HG03521 (cell line): ENCODE measurements around the gene RAD50.

Experiments used
- ATAC-seq: cut with Tn5 transposase; IDR thresholded peaks from one replicate; pipeline ENCODE4 v1.9.1; 2021; ENCODE audit warnings: mild to moderate bottlenecking, moderate library complexity; ENCODE audit not compliant: unreplicated experiment

The RAD50 gene

DNA sequence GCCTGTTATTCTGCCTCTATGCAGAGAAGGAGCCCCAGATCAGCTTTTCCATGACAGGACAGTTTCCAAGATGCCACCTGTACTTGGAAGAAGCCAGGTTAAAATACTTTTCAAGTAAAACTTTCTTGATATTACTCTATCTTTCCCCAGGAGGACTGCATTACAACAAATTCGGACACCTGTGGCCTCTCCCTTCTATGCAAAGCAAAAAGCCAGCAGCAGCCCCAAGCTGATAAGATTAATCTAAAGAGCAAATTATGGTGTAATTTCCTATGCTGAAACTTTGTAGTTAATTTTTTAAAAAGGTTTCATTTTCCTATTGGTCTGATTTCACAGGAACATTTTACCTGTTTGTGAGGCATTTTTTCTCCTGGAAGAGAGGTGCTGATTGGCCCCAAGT, 116.7 kb downstream of the RAD50 start:
- no peak for ATAC-seq

DNA sequence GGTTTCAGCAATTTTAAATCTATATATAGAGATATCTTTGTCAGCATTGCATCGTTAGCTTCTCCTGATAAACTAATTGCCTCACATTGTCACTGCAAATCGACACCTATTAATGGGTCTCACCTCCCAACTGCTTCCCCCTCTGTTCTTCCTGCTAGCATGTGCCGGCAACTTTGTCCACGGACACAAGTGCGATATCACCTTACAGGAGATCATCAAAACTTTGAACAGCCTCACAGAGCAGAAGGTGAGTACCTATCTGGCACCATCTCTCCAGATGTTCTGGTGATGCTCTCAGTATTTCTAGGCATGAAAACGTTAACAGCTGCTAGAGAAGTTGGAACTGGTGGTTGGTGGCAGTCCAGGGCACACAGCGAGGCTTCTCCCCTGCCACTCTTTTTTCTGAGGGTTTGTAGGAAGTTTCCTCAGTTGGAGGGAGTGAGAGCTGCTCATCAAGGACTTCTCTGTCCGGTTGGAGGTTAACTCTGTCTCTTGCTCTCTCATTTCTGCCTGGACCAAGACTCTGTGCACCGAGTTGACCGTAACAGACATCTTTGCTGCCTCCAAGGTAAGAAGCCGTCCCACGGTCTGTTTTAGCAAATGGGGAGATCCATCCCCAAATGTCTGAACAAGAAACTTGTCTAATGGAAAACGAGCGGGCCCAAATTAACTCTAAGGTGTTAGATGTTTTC, 117.3 kb downstream of the RAD50 start, which contains the start of gene IL4:
IL4 (plus strand) TSS at position 51 of the 692 bp plus-strand sequence; CDS start at position 113, 62 bp downstream.
- no peak for ATAC-seq

DNA sequence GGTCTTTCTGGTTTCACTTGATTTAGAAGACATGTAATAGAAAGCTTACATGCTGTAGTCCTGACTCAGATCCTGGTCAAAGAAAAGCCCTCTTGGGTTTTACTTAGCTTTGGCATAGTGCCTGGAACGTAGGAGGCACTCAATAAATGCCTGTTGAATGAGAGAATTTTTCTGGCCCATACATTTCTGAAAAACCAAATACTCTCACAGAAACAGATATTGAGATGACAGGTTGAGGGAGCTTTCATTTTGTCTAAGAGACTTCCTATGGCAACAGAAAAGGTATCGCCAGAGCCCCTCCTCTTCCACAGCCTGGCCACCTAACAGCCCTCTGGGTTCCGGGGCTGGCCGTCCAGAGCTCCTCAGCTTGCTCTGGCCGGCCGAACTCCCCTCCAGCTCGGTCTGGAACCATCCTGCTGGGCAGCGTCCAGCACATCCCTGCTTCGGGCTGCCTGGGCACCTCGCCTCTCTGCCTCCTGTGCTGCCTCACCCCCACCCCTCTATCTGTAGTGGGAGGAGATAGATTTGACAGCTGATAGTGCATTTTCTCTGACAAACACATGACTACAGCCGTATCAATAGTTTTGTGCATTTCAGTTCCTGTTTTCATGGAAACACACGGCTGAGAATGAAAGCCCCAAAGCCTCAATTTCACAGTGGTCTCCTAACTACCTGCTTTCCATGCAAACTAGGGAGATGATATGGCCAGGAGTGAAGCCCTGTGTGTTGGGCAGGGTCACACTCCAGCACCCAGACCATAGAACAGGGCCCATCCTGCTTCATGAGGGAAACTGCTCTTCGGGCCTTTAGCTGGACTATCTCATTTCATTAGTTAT, 118.1 kb downstream of the RAD50 start:
- peak; percentile 84 for ATAC-seq

DNA sequence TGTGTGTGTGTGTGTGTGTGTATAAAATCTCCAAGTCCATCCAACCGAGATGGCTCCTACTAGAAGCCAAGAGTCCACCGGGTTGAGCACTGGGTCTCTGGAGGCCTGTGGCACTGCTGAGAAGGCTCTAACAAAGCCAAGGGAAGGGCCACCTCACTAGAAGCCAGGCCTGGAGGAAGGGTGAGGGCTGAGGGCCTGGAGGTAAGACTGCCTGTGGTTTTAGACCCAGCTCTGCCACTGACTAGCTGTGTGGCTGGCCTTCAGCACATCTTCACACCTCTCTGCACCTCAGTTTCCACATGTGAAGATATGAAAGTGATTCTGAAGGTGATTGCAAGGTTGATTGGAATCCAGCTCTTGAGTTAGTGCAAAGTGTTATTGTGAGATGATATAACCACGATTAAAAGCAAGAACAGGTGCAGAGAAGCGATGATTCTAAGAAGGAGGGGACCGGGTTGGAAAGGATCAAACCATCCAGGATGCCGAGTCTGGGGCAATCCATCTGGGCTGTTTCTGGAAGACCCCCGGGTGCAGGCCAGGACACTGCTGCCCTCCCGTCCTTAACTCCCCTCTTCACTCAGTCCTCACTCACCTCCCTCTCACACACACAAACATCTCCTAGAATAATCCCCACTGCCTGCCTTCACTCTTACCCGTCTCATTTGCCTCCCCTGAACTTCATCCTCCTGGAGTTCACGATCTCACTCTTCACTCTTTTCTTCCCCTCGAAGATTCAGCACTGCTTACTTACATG, 119.3 kb downstream of the RAD50 start:
- ATAC-seq: no peak

DNA sequence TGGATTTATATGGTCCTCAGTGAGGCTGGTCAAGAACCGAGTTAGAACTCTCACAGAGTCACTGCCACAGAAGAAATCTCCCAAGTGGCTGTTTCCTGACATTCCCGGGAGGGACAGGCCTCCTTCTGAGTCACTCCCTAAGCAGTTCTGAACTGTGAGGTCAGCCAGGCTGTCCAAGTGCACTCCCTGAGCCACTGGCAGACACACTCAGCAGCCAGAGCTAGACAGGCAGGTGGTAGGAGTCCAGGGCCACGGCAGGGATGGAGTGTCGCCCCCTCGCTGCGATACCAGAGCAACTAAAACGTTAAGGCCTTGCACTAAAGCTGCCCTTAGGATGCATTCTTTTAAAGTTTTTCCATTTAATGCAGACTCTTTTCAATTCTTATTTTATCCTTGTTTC, 120.4 kb downstream of the RAD50 start:
- ATAC-seq: no peak

DNA sequence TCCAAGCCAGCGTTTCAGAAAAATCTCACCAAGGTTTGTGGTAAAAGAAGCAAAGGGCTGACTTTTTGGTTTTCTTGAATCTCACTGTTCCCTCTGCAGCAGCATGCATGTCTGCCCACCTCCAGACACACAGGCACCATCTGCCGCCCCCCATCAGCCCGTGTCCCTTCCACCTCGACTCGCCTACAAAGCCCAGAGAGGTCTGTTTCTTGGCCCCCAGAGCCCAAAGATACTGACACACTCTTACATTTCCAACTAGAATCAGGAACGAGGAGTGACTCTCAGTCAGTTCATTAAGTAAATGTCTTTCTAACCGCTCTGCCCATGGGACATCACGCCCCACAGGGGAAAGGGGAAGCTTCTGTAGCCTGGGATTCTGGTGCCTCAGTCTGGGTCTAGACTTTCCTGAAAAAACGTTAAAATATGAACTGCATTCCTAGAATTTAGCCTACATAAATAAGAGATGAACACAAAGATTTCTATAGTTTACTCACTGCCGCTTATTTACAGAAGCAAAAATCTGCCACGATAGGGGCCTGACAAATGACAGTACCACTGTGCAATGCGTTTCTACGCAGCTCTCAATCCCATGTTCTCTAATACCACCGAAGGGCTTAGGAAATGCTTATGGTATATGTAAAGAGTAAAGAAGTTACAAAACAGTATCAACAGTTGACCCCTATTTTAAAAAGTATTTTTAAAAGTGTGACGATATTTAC, 121.1 kb downstream of the RAD50 start:
- ATAC-seq: no peak

DNA sequence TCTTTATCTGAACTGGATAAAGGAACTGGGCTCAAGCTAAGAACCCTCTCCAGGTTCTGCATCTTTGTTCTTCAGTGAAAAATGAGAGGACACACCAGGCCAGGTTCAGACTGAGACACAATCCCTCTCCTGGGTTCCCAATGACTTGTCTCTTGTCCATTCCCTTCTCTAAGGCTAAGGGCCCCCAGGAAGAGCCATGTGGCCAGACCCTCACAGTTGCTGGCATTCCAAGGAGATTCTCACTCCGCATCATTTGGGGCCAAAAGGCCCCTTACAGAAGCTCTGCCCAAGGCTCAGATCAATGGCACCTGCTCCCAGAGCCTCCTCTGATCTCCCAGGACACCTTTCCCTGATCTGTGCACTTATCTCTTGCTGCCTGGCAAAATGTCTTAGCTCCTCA, 122.0 kb downstream of the RAD50 start:
- ATAC-seq: no peak

DNA sequence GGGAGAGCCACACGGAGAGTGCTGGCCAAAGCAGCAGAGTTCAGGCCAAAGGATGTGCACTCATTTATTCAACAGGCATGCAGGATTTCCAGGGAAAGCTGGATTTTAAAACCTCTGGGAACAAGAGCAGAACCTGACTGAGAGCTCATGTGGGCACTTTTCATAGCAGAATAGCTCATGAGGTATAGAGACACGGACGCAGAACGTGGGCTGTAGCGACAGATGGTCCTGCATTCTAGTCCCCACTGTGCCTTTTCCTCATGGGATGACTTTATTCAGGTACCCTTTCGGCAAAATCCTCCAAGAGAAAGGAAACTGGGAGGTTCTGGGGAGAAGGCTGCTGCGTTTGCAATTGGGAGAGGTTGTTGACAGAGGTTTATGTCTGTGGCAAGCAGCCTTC, 122.4 kb downstream of the RAD50 start:
- ATAC-seq: no peak

DNA sequence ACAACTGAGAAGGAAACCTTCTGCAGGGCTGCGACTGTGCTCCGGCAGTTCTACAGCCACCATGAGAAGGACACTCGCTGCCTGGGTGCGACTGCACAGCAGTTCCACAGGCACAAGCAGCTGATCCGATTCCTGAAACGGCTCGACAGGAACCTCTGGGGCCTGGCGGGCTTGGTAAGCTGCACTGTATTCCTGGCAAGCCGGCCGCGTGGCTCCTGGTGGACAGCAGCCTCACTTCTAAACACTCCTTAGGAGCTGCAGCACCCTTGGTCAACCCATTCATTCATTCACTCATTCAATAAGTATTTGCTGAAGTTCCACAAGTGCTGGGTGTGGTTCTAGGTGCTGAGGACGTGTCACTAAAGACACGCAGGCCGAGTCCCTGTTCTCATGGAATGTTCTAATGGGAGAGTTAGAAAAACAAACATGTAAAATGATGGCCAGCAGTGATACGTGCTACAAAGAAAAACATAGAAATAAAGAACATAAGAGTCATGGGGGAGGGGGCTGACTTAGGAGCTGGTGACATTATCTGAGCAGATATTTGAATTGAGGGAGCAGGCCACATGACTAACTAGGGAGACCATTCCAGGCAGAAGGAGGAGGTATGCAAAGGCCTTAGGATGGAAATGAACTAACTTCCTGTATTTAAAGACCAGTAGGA, 123.1 kb downstream of the RAD50 start:
- no peak for ATAC-seq

DNA sequence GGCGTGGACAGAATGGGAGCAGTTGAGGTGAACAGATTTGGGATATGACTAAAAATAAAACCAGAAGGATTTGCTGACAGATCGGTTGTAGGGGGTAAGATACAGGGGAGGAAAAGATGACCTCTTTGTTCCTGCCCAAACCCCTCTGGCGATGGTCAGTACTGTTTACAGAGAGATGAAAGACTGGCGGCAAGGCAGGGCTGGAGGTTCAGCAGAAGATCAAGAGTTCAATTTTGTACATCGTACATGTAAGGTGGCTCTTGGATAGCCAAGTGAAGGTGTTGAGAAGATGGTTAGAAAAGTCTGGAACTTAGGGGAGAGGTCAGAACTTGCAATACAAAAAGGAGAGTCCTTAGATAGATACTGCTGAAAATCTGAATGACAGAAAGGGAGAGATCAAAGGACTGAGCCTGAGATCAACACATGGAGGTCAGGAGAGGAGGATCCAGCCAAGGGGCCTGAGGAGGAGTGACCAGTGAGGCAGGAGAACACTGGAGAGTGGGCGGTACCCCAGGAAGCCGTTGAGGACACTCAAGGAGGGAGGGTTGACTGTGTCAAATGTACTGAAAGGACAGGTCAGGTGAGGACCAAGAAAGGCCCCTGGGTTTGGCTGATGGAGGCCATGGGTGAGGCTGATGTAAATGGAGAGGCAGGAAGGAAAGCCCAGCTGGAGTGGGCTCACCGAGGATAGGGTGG, 124.2 kb downstream of the RAD50 start:
- ATAC-seq: no peak

DNA sequence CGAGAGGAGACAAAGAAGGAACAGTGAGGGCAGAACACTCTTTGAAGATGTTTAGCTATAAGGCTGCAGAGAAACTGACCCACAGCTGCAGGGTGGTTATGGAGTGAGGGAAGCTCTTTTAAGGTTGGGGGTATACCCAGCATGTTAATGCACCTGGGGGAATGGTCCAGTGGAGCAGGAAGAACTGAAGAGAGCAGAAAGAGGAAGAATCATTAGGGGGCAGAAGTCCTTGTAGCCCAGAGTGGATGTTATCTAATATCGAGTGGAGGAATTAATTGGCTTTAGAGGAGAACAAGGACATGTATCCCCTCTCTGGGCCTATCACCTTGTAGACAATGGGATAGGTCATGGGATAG, 124.7 kb downstream of the RAD50 start:
- ATAC-seq: no peak

DNA sequence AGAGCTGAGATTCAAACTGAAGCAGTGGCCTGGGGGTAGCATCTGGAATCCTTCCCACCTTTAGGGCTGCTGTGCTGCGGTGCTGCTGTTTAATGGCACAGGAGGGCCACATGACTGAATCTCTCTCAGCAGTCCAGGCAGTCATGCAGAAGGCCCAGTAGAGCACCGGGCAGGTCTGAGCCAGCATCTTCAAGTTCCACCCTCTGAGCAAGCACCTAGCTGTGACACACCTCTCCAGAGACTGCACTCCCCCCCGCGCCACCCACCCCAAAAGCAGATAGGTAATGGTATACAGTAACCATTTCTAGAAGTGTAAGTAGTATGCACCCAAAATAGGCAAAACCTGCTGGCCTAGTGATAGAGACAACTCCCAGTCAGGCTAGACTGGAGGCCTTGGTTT, 125.2 kb downstream of the RAD50 start:
- ATAC-seq: no peak

DNA sequence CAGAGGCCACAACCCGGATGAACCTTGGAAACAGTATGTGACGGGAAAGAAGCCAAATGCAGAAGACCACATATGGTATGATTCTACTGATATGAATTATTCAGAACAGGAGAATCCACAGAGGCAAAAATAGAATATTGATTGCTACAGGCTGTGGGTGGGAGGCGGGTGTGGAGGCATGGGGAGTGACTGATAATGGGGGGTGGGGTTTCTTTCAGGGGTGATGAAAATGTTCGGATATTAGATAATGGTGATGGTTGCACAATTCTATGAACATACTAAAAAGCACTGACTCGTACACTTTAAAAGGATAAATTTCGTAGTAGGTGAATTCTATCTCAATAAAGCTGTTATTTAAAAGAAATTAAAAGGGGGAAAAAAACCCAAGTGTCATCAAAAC, 127.7 kb downstream of the RAD50 start:
- ATAC-seq: no peak

DNA sequence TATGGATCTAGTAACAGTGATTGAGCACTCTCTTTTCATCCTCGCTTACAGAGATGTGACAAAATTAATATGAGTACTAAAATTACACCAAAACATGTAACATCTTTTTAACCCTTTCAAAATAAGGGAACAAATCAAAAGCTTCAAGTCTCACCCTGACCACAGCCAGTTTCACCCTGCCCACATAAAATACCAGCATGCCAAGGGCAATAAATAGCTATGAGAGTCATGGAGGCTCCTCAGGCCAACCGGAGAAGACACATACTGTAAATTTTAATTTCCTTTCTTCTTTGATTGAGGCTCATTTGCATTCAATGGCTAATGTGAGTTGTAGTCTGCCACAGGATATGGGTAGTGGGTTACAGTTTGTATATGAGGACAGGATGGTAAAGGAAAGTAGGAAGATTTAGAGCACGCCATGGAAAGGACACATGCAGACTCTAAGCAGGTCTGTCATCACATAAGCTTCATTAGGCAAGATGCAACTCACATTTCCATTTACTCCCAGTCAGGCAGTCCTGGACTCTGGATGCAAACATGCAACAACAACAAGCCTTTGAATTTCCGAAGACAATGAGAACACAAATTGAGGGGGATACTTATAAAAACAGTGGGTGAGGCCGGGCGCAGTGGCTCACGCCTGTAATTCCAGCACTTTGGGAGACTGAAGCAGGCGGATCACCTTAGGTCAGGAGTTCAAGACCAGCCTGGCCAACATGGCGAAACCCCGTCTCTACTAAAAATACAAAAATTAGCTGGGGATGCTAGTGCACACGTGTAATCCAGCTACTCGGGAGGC, 128.3 kb downstream of the RAD50 start:
- no peak for ATAC-seq

DNA sequence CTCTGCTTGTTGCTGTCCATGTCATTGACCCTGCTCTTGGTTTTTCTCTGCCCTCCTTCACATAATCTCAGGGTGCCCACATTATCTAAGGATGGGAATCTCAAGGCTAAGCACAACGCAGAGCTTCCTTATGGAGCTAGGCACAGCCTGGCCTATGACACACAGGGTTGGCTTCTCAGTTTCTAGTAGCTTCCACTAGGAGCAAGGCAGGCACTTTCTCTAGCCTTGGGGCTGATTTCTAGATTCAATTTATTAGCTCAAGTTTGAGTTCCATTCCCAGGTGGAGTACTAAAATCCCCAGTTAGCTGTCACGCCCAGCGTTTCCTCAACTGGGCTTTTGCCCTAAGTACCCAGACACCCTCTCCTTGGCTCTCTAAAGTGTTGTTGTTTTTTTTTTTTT, 129.4 kb downstream of the RAD50 start:
- ATAC-seq: no peak

DNA sequence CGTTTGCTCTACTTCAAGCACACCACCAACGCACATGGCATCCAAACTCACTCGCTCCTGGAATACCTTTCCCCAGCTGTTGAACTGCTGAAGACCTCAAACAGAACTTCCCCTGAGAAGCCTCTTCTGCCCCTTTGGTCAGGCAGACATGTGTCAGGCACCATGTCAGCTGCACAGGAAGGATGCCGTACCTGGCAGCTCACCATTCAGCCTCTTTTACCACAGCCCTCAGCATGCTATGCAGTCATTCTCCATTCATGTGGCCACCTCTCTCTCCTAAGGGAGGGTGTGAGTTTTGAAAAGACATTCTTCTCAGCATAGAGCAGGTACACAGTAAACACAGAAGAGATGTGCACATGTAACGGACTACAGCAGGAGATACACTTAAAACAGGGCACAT, 131.2 kb downstream of the RAD50 start:
- peak; percentile 49 for ATAC-seq

DNA sequence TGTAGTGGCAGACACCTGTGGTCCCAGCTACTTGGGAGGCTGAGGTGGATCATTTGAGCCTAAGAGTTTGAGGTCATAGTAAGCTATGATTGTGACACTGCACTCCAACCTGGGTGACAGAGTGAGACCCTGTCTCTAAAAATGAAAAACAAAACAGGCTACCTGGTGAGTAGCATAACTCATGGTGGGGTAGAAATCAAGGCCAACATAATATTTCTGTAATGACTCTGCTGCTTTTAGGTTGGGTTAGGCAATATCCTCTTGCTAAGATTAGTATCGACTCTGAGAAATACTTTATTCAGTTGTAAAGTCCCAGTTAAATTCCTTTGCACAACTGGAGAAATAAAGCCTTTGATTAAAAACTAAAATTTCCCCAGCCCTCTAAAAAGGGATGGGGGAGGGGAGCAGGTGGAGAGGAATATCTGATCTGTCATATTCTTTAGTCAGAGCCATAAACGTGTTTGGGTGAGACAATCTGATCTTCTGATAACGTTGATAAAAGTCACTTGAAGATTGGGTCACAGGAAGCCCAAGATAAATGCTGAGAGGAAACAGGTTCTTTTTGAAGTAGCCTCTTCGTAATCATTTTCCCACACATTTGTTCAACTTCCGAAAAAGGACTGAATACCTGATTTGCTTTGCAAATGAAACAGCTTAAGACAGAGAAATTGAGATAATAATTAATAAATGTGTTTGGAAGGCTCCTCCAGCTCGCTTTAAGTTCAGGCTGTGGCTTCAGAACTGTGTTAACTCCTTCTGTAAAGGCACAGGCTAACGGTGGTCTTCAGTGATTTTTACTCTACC, 132.0 kb downstream of the RAD50 start:
- ATAC-seq: no peak

DNA sequence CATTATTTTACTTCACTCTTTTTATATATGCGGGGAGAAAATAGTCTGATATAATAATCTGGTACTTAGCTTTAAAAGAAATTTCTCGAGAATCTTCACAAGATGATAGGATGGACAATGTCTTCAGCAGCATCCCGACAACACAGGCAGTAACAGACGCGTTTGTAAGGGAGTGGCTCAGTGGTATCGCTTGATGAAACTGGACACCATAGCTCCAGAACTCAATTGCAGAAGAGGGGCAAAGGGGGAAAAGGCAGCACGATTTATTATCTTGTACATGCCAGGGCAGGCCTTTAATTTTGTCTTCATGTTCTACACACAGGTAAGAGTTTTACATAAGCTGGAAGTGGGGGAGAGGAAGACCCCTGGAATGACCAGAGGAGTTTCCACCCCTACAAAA, 132.7 kb downstream of the RAD50 start:
- no peak for ATAC-seq
